ENCODE measurements around the gene CTRB2.
"Not testable (repeated sequence)": the region's sequence is repeated elsewhere in the genome, so short reads cannot be mapped to it uniquely, and the experiment has no call there.

Gene CTRB2

DNA sequence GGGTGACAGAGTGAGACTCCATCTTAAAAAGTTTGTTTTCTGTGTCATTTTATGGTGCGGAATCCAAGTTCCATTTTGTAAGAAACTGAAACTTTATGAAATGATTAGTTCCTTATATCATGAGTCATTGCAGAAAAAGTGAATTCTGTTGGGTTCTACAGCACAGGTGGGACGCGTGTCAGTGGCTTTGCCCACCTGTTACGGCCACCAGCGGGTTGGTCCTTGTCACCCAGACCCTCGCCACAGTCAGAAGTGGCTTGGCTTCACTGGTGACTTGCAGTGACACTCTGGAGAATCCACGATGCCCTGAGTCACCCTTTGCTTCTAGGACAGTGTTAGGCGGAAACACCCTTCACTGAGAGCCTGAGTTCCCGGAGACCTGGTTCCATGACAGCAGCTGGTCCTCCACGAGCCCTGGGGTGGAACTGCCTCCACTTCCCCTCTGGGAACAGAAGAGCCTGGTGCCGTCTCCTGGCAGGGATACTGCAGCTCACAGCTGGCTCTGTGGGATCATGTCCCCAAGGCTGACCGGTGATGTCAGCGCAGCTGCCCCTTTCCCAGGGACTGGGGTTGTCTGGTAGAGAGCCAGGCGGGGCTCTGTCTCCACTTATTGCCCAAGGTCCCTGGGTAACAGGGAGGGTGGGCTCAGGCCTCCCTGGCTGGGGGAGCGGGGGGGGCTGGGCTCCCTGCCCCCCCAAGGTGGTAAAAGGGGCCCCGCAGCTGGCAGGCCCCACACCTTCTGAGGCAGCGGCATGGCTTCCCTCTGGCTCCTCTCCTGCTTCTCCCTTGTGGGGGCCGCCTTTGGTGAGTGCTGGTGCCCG is 11.5 kb upstream of the CTRB2 start, which contains the start of gene CTRB1:
Gene CTRB1 (plus strand): TSS at position 733 of the 821 bp plus-strand sequence. CDS start 20 bp downstream, at position 753.
- Mint-ChIP-seq H3K4me3 (peak within 1 kb of the TSS; percentile 76), H3K4me1 (peaks cover 9% of the 10 kb centered on the region), H3K36me3 (ENCODE audit: insufficient read depth) (peaks cover 4% of the 10 kb centered on the region), H3K27ac (ENCODE audit: low read depth) (peak within 1 kb of the TSS; percentile 43), H3K9me3 (no peaks in the 10 kb centered on the region), H3K27me3 (no peaks in the 10 kb centered on the region)
- no peak for DNase-seq (ENCODE audit: low spot score in 2 of 2)
- ATAC-seq (replicated peaks; ENCODE audit: extremely low read depth, poor library complexity, severe bottlenecking) = no peak

DNA sequence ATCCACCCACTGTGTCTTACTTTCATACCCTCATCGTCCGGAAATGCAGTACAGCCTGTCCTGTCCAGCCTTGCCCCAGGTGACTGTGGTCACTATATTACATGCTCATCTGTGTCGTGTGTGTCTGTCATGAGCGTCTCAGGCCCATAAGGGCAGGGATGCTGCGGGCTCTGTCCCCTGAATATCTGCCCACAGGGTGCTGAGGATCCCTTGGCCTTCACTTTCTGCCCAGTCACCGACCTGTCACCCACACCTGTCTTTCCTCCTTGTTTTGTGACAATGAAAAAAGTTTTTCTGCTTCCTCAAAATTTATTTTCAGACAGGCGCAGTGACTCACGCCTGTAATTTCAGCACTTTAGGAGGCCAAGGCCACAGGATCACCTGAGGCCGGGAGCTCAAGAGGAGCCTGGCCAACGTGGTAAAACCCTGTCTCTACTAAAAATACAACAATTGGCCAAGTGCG is 10.5 kb upstream of the CTRB2 start:
- DNase-seq (ENCODE audit: low spot score in 2 of 2) (no peak), ATAC-seq (replicated peaks; ENCODE audit: extremely low read depth, poor library complexity, severe bottlenecking) (no peak)
- Mint-ChIP-seq H3K9me3 (no peaks in the 10 kb centered on the region), H3K4me1 (peaks cover 9% of the 10 kb centered on the region), H3K36me3 (ENCODE audit: insufficient read depth) (peaks cover 4% of the 10 kb centered on the region), H3K4me3 (no peak overlapping the region), H3K27ac (ENCODE audit: low read depth) (no peak overlapping the region), H3K27me3 (no peaks in the 10 kb centered on the region)

DNA sequence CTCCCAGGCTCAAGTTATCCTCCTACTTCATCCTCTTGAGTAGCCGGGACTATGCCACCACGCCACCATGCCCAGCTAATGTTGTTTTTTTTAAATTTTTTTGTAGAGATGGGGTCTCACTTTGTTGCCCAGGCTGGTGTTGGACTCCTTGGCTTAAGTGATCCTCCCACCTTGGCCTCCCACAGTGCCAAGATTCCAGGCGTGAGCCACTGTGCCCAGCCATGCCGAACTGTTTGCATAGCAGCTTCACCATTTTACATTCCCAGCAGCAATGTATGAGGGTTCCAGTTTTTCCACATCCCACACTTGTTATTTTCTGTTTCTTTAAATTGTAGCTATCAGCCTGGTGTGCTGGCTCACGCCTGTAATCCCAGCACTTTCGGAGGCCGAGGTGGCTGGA is 9.6 kb upstream of the CTRB2 start:
- Mint-ChIP-seq H3K27me3 (no peaks in the 10 kb centered on the region), H3K4me1 (peaks cover 9% of the 10 kb centered on the region), H3K36me3 (ENCODE audit: insufficient read depth) (peaks cover 4% of the 10 kb centered on the region), H3K27ac (ENCODE audit: low read depth) (no peak overlapping the region), H3K4me3 (no peak overlapping the region), H3K9me3 (no peaks in the 10 kb centered on the region)
- ATAC-seq (replicated peaks; ENCODE audit: extremely low read depth, poor library complexity, severe bottlenecking) (no peak), DNase-seq (ENCODE audit: low spot score in 2 of 2) (no peak)

DNA sequence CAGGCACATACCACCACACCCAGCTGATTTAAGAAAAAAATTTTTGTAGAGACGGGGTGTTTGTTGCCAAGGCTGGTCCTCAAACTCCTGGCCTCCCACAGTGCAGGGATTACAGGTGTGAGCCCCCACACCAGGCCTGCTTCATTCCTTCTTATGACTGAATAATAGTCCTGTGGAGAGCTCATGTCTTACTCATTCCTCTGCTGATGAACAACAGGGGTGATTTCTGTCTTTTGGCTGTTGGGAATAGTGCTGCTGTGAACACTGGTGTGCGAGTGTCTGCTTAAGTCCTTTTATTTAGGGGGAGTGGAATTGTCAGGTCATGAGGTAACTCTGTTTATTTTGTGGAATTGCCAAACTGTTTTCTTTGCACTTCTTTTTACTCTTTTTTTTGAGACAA is 9.2 kb upstream of the CTRB2 start:
- H3K4me1 Mint-ChIP-seq = peaks cover 9% of the 10 kb centered on the region
- H3K36me3 Mint-ChIP-seq (ENCODE audit: insufficient read depth) = peaks cover 4% of the 10 kb centered on the region
- no peak for DNase-seq (ENCODE audit: low spot score in 2 of 2)
- ATAC-seq (replicated peaks; ENCODE audit: extremely low read depth, poor library complexity, severe bottlenecking) = no peak
- no peak overlapping the region for H3K27ac Mint-ChIP-seq (ENCODE audit: low read depth)
- H3K9me3 Mint-ChIP-seq = no peaks in the 10 kb centered on the region
- H3K4me3 Mint-ChIP-seq = no peak overlapping the region
- H3K27me3 Mint-ChIP-seq = no peaks in the 10 kb centered on the region

DNA sequence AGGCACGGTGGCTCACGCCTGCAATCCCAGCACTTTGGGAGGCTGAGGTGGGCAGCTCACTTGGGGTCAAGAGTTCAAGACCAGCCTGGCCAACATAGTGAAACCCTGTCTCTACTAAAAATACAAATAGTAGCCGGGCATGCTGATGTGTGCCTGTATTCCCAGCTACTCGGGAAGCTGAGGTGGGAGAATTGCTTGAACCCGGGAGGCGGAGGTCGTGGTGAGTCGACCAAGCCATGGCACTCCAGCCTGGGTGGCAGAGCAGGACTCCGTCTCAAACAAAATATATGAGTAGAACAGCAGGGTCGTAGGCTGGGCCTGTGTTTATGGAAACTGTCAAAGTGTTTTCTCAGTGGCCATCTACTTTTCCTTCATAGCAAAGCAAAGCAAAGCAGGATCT is 4.3 kb upstream of the CTRB2 start:
- ATAC-seq (replicated peaks; ENCODE audit: extremely low read depth, poor library complexity, severe bottlenecking); H3K4me1 Mint-ChIP-seq; H3K36me3 Mint-ChIP-seq (ENCODE audit: insufficient read depth); DNase-seq (ENCODE audit: low spot score in 2 of 2); H3K27me3 Mint-ChIP-seq; H3K9me3 Mint-ChIP-seq; H3K27ac Mint-ChIP-seq (ENCODE audit: low read depth); H3K4me3 Mint-ChIP-seq: not testable (repeated sequence)

DNA sequence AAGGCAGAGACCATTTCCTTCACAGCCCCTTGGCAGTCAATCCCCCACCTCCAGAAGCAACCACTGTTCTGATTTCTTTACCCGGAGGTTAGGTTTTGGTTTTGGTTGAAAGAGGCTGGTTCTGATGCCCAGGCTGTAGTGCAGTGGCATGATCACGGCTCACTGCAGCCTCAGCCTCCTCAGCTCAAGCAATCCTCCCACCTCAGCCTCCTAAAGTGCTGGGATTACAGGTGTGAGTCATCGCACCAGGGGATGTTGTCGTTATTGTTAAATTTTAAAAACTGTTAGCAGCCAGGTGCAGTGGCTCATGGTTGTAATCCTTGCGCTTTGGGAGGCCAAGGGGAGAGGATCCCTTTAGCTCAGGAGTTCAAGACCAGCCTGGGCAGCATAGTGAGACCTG is 3.0 kb upstream of the CTRB2 start:
- Mint-ChIP-seq H3K27me3 (no peaks in the 10 kb centered on the region), H3K4me1 (no peaks in the 10 kb centered on the region), H3K9me3 (no peaks in the 10 kb centered on the region), H3K4me3 (no peak overlapping the region), H3K36me3 (ENCODE audit: insufficient read depth) (no peaks in the 10 kb centered on the region), H3K27ac (ENCODE audit: low read depth) (no peak overlapping the region)
- no peak for DNase-seq (ENCODE audit: low spot score in 2 of 2)
- ATAC-seq (replicated peaks; ENCODE audit: extremely low read depth, poor library complexity, severe bottlenecking) = no peak

DNA sequence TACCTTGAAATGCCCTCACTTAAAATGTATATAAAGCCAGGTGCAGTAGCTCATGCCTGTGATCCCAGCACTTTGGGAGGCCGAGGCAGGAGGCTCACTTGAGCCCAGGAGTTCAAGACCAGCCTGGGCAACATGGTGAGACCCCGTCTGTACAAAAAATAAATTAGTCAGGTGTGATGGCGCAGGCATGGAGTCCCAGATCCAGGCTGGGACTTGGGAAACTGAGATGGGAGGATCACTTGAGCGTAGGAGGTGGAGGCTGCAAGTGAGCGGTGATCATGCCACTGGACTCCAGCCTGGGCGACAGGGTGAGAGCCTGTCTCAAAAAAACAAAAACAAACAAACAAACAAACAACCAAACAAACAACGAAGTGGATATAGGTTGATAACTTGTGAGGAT is 2.6 kb upstream of the CTRB2 start:
- H3K27me3 Mint-ChIP-seq = not testable (repeated sequence)

DNA sequence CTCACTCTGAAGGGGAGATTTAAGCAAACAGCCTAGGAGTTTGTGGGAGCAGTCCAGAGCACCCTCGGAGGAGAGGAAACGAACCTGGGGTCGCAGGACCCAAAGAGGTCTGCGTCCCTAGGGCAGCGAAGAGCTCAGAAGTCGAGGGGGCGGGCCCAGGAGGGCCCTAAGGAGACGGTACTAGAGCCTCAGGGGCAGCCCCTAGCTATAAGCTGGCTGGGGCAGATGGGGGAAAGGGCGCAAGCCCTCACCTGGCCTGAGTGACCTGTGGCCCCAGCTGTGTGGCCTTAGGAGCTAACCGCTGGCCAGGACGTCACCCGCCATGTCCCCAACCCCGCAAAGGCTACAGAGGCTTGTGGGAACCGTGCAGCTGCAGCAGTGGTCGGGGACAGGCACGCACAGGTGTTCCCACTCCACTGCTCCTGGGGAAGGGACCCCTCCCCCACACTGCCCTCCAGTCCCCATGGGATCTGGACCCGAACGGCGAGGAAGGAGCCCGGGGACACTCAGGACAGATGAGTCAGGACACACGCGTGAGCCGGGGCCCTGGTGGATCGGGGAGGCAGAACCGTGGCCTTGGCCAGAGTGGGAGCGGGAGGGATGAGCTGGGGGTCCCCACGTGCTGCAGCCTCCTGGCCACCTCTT is 2.0 kb upstream of the CTRB2 start:
- no peak overlapping the region for H3K4me3 Mint-ChIP-seq
- ATAC-seq (replicated peaks; ENCODE audit: extremely low read depth, poor library complexity, severe bottlenecking) (no peak), DNase-seq (ENCODE audit: low spot score in 2 of 2) (no peak)
- H3K9me3 Mint-ChIP-seq = no peaks in the 10 kb centered on the region
- H3K27ac Mint-ChIP-seq (ENCODE audit: low read depth) = no peak overlapping the region
- H3K4me1 Mint-ChIP-seq = no peaks in the 10 kb centered on the region
- H3K27me3 Mint-ChIP-seq = no peaks in the 10 kb centered on the region
- H3K36me3 Mint-ChIP-seq (ENCODE audit: insufficient read depth) = no peaks in the 10 kb centered on the region

More for the DNA sequence above, 2.6 kb upstream of the CTRB2 start:
- not testable (repeated sequence) for H3K36me3 Mint-ChIP-seq (ENCODE audit: insufficient read depth); H3K4me1 Mint-ChIP-seq; H3K4me3 Mint-ChIP-seq; H3K9me3 Mint-ChIP-seq; H3K27ac Mint-ChIP-seq (ENCODE audit: low read depth); ATAC-seq (replicated peaks; ENCODE audit: extremely low read depth, poor library complexity, severe bottlenecking); DNase-seq (ENCODE audit: low spot score in 2 of 2)

DNA sequence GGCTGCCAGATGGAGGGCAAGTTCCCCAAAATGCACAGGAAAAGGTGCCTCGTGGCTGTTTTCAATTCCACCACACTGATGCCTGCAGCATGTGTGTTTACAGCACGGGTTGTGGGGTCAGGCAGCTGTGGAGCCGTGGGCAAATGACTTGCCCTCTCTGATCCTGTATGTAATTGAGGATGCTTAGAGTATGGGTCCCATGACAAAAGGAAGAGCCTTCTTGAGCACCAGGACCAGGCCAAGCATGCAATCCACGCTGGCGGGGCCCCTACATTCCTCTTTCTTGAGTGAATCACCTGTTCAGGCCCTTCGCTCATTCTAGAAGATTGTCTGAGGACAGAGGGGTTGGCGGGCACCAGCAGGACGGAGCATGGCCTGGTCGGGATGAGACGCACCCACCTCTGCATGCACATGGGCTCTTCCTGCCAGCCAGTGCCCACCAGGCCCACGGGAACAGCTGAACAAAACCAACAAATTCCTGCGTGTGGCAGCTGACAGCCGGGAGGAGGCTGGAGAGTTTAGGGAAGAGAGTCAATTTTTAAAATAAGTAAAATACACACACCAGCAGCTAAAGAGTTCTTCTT is 1.4 kb upstream of the CTRB2 start:
- Mint-ChIP-seq H3K27me3 (no peaks in the 10 kb centered on the region), H3K4me3 (no peak overlapping the region), H3K27ac (ENCODE audit: low read depth) (no peak overlapping the region)

DNA sequence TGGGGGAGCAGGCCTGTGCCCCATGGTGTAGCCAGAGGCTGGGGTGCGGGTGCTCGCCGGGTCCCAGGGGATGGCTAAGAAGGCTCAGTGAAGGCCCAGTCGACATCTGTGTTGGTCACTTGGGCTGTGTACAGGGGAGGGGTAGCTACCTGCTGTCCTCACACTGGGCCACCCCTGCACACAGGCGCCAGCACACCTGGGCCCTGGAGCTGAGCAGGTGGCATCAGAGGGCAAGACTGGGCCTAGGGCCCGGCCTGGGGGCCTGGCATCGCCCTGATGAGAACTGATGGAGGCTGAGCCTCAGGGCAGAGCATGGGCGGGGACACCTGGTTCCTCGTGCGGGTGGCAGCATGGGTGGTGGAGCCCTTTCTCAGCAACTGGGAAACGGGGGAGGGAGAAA is 870 bp upstream of the CTRB2 start:
- ATAC-seq (replicated peaks; ENCODE audit: extremely low read depth, poor library complexity, severe bottlenecking) (no peak), DNase-seq (ENCODE audit: low spot score in 2 of 2) (no peak)
- Mint-ChIP-seq H3K36me3 (ENCODE audit: insufficient read depth) (no peaks in the 10 kb centered on the region), H3K9me3 (no peaks in the 10 kb centered on the region), H3K27ac (ENCODE audit: low read depth) (no peak overlapping the region), H3K27me3 (no peaks in the 10 kb centered on the region), H3K4me3 (no peak overlapping the region), H3K4me1 (no peaks in the 10 kb centered on the region)

More for the DNA sequence above, 1.4 kb upstream of the CTRB2 start:
- H3K9me3 Mint-ChIP-seq = no peaks in the 10 kb centered on the region
- DNase-seq (ENCODE audit: low spot score in 2 of 2) (no peak), ATAC-seq (replicated peaks; ENCODE audit: extremely low read depth, poor library complexity, severe bottlenecking) (no peak)
- H3K4me1 Mint-ChIP-seq = no peaks in the 10 kb centered on the region
- no peaks in the 10 kb centered on the region for H3K36me3 Mint-ChIP-seq (ENCODE audit: insufficient read depth)

DNA sequence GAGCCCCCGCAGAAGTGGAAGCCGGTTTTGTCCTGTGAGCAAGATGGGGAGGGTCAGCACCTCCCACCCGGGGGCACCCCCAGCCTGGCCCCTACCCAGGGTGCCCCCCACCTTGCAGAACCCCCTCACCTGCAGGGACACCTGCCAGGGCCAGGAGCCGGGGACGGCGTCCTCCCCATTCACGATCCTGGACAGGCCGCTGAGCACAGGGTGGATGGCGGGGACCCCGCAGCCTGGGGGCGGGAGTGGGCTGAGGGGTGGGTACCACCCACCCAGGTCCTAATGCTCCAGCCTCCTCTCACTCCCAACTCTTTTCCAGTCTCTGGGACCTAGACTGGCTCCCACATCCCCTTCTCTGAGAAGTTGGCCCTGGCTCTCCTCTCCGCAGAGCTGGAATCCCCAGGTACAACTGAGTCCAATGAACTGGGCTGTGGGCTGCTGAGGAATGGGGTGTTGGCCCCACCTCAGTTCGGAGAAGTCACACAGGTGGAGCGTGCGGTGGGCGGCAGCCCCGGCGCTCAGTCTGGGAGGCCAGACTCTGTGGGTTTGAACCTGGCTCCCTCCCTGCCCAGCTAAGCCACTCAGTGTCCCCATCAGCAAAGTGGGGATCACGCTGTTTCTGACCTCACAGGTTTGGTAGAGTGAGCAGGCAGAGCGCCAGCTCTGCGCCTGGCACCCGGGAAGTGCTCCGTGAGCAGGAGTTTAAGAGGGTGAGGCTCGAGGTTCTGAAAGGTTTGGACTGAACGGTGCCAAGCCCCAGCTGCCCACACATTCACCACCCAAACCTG is 806 bp downstream of the CTRB2 start:
- not testable (repeated sequence) for ATAC-seq (replicated peaks; ENCODE audit: extremely low read depth, poor library complexity, severe bottlenecking); H3K4me3 Mint-ChIP-seq; H3K9me3 Mint-ChIP-seq; H3K27me3 Mint-ChIP-seq; H3K27ac Mint-ChIP-seq (ENCODE audit: low read depth); DNase-seq (ENCODE audit: low spot score in 2 of 2); H3K4me1 Mint-ChIP-seq; H3K36me3 Mint-ChIP-seq (ENCODE audit: insufficient read depth)

DNA sequence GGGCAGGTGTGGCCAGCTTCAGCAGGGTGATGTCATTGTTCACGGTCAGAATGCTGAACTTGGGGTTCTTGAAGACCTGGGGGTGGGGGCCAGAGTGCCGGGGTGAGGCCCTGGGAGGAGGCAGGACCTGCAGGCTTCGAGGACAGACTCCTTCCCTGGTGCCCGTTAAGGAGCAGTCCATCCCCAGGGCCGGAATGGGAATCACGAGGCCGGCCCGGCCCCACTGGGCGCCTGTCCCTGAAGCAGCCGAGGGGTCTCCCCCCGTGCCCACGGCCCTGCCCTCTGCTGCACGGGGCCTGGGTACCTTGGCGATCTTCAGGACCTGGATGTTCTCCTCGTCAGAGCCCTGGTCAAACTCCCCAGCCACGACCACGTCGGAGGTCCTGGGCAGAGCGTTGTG is 1.5 kb downstream of the CTRB2 start:
- H3K27ac Mint-ChIP-seq (ENCODE audit: low read depth); H3K4me1 Mint-ChIP-seq; H3K4me3 Mint-ChIP-seq; H3K36me3 Mint-ChIP-seq (ENCODE audit: insufficient read depth); ATAC-seq (replicated peaks; ENCODE audit: extremely low read depth, poor library complexity, severe bottlenecking); H3K9me3 Mint-ChIP-seq; DNase-seq (ENCODE audit: low spot score in 2 of 2): not testable (repeated sequence)
- H3K27me3 Mint-ChIP-seq = peaks cover 11% of the 10 kb centered on the region
